Glutamatergic neuron (in vitro differentiated cells): ENCODE results near the gene NDUFAF2. TPM values are rescaled to one million over a fixed set of nuclear protein-coding genes. Genes with fewer than 3 reads are reported as not detected.

Source experiments
- DNase-seq: peaks from one replicate; pipeline ENCODE4 v3.0.0; 2022
- H3K27ac Mint-ChIP-seq: one replicate; pipeline ENCODE4 v1.8.0; 2020; ENCODE audit warnings: mild to moderate bottlenecking, mixed read lengths, inconsistent platforms; ENCODE audit not compliant: unreplicated experiment
- H3K27me3 Mint-ChIP-seq: one replicate; pipeline ENCODE4 v1.8.0; 2020; ENCODE audit warnings: mild to moderate bottlenecking, moderate library complexity, mixed read lengths, inconsistent platforms; ENCODE audit not compliant: unreplicated experiment
- H3K36me3 Mint-ChIP-seq: one replicate; pipeline ENCODE4 v1.8.0; 2020; ENCODE audit warnings: mild to moderate bottlenecking, mixed read lengths, inconsistent platforms; ENCODE audit not compliant: unreplicated experiment
- H3K4me1 Mint-ChIP-seq: one replicate; pipeline ENCODE4 v1.8.0; 2020; ENCODE audit warnings: mild to moderate bottlenecking, low read depth, mixed read lengths, inconsistent platforms; ENCODE audit not compliant: unreplicated experiment
- H3K4me3 Mint-ChIP-seq: one replicate; pipeline ENCODE4 v1.8.0; 2020; ENCODE audit warnings: mild to moderate bottlenecking, mixed read lengths, inconsistent platforms; ENCODE audit not compliant: unreplicated experiment
- H3K9me3 Mint-ChIP-seq: one replicate; pipeline ENCODE4 v1.8.0; 2020; ENCODE audit warnings: mild to moderate bottlenecking, moderate library complexity, mixed read lengths, inconsistent platforms; ENCODE audit not compliant: unreplicated experiment
- total RNA-seq: library from RNA; stranded (reverse); fragmentation: NEBNext Ultra II Directional; extraction: Animal tissue kit (Norgen Biotek cat#: 25700); gene quantifications from one replicate; pipeline ENCODE4 v1.2.1, GENCODE V29; 2021; ENCODE audit not compliant: unreplicated experiment
- TF ChIP-seq, protein P1 (sequence below): fragments of 200-600 bp; sonication (generic); IDR thresholded peaks from one replicate; pipeline ENCODE4 v1.5.0; 2021; ENCODE audit not compliant: partially characterized antibody, unreplicated experiment

The NDUFAF2 gene
- total RNA-seq, 1 donor from 2014 or later, result 14.2 TPM

DNA sequence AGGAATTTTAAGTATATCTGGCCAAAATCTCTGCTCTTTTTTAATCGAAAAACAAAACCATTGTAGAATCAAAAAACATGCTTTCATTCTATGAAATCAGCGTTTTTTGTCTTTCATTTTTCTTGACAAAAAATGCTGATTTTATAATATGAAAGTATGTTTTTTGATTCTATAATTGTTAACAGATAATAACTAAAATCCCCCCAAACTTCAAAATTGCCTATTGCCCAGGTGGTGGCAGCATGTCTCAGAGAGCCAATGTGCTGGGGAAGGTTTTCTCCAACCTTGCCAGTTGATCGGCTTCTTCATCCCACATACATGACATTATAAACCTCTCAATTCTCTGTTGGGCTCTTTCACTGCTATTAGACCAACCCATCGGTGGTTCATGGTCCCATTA is 222.4 kb downstream of the NDUFAF2 start:
- H3K36me3 Mint-ChIP-seq, result no peaks in the 10 kb centered on the region
- H3K27ac Mint-ChIP-seq, result no peak overlapping the region
- TF ChIP-seq, protein P1, sequence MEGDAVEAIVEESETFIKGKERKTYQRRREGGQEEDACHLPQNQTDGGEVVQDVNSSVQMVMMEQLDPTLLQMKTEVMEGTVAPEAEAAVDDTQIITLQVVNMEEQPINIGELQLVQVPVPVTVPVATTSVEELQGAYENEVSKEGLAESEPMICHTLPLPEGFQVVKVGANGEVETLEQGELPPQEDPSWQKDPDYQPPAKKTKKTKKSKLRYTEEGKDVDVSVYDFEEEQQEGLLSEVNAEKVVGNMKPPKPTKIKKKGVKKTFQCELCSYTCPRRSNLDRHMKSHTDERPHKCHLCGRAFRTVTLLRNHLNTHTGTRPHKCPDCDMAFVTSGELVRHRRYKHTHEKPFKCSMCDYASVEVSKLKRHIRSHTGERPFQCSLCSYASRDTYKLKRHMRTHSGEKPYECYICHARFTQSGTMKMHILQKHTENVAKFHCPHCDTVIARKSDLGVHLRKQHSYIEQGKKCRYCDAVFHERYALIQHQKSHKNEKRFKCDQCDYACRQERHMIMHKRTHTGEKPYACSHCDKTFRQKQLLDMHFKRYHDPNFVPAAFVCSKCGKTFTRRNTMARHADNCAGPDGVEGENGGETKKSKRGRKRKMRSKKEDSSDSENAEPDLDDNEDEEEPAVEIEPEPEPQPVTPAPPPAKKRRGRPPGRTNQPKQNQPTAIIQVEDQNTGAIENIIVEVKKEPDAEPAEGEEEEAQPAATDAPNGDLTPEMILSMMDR, result no peak
- peaks cover 2% of the 10 kb centered on the region for H3K9me3 Mint-ChIP-seq
- peaks cover 1% of the 10 kb centered on the region for H3K27me3 Mint-ChIP-seq
- no peak for DNase-seq
- H3K4me3 Mint-ChIP-seq, result no peak overlapping the region
- H3K4me1 Mint-ChIP-seq, result peaks cover 6% of the 10 kb centered on the region

DNA sequence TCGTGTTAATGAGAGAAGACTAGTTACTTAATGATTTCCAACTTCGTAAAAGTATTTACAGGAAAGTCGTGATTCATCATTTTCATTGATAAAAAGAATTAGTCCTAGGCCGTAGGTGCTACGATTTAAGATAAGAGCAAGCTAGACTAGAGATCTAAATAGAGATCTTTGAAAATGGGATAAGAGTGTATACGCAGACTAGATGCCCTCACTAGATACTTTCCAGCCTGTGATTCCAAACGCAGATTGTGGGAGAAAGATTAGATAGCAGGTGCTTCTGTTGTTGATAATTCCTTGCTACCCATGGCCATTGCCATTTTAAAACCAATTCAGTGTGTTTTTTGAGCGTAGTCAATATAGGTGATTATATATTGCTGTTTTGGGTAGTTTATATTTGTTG is 223.9 kb downstream of the NDUFAF2 start:
- no peak for DNase-seq
- Mint-ChIP-seq H3K27ac (no peak overlapping the region), H3K27me3 (peaks cover 1% of the 10 kb centered on the region), H3K4me1 (no peaks in the 10 kb centered on the region), H3K36me3 (no peaks in the 10 kb centered on the region), H3K9me3 (no peaks in the 10 kb centered on the region), H3K4me3 (no peak overlapping the region)
- TF ChIP-seq, protein P1, result no peak

DNA sequence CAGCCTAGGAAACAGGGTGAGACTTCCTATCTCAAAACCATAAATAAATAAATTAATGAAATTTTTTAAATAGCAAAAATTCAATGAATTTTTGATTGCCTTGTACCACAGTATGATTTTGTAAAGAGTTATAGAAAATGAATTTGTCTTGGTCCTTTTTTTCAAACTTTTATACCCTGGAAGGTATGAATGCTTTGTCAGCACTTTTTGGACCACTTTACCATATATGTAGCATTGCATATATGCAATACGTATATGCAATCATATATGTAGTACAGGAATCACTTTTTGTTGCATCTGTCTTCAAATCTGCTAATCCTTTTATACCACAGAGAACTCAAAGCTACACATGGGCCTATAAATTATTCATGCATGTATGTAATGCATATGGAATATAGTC is 226.5 kb downstream of the NDUFAF2 start:
- TF ChIP-seq, protein P1, result no peak
- H3K9me3 Mint-ChIP-seq, result no peaks in the 10 kb centered on the region
- no peaks in the 10 kb centered on the region for H3K36me3 Mint-ChIP-seq
- no peaks in the 10 kb centered on the region for H3K4me1 Mint-ChIP-seq
- DNase-seq, result no peak
- H3K27me3 Mint-ChIP-seq, result peaks cover 1% of the 10 kb centered on the region
- no peak overlapping the region for H3K4me3 Mint-ChIP-seq
- H3K27ac Mint-ChIP-seq, result no peak overlapping the region

DNA sequence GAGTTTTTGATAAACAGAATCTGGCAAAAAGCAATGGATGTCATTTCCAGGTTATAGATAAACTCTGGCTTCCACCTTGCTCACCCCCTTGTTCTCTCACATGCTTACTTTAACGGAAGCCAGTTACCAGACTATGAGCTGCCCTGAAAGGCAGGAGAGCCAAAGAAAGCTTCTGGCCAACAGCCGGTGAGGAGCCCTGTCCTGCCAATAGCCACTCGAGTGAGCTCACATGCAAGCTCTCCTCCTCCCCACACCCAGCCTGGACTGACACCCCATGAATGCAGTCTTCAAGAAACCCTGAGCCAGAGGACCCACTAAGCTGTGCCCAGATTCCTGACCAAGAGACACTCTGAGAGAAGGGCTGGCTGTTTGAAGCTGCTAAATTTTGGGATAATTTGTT is 231.6 kb downstream of the NDUFAF2 start:
- Mint-ChIP-seq H3K27ac (no peak overlapping the region), H3K4me1 (no peaks in the 10 kb centered on the region), H3K9me3 (no peaks in the 10 kb centered on the region), H3K4me3 (no peak overlapping the region), H3K36me3 (no peaks in the 10 kb centered on the region), H3K27me3 (peaks cover 1% of the 10 kb centered on the region)
- DNase-seq, result no peak
- TF ChIP-seq, protein P1, result no peak

DNA sequence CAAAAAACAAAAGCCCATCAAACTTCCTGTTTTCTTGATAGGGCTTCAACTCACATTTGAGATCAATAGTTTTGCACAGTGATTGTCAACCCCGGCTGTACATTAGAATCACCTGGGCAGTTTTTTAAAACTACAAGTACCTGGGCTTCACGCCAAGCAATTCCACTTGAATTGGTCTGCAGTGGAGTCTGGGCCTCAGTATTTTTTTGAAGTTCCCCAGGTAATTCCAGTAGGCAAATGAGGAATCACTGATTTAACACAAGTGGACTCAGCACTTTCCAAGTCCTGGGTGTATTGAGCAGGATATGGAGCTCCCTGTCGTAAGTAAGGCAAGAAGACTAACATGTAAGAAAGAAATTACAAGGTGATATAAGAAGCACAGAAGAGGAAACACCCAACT is 232.1 kb downstream of the NDUFAF2 start:
- no peak overlapping the region for H3K27ac Mint-ChIP-seq
- H3K4me3 Mint-ChIP-seq, result no peak overlapping the region

More for the DNA sequence above, 232.1 kb downstream of the NDUFAF2 start:
- Mint-ChIP-seq H3K9me3 (no peaks in the 10 kb centered on the region), H3K36me3 (no peaks in the 10 kb centered on the region), H3K4me1 (no peaks in the 10 kb centered on the region), H3K27me3 (peaks cover 1% of the 10 kb centered on the region)
- TF ChIP-seq, protein P1, result no peak
- no peak for DNase-seq
